ENCODE measurements around the gene RELT.

The RELT gene

GRCh38 chr11:73388265-73389133, 12.3 kb downstream of the RELT start:
- Histone ChIP-seq H4K20me1 (ENCODE audit: insufficient read depth, low read length) (no peaks in the 10 kb centered on the region; the same call in 1 of the 2 replicates), H3K79me2 (ENCODE audit: low read length) (peaks cover 55% of the 10 kb centered on the region), H2AFZ (ENCODE audit: low read length) (no peak overlapping the region), H3K27me3 (replicated peaks; ENCODE audit: insufficient read depth, low read length) (no peaks in the 10 kb centered on the region), H3K27ac (ENCODE audit: low read length) (no peak overlapping the region), H3K9me2 (replicated peaks; ENCODE audit: insufficient read depth, low read length) (no peaks in the 10 kb centered on the region), H3K4me3 (ENCODE audit: low read length) (no peak overlapping the region), H3F3A (ENCODE audit: insufficient read depth, low read length) (no peaks in the 10 kb centered on the region), H3K9me3 (replicated peaks; ENCODE audit: insufficient read depth, low read length) (no peaks in the 10 kb centered on the region), H3K36me3 (replicated peaks; ENCODE audit: insufficient read depth, low read length) (no peaks in the 10 kb centered on the region), H3K4me1 (ENCODE audit: low read length) (no peaks in the 10 kb centered on the region; the same call in 1 of the 2 replicates), H3K9ac (ENCODE audit: low read length) (no peak overlapping the region), H3K4me2 (ENCODE audit: low read depth, low read length) (no peak overlapping the region)
- TF ChIP-seq EZH2 (optimal IDR thresholded peaks at IDR 0.05; ENCODE audit: low read depth, low read length) (no peak), CTCF (IDR thresholded peaks at IDR 0.05; ENCODE audit: low read length) (no peak), EZH2phosphoT487 (IDR thresholded peaks at IDR 0.05; ENCODE audit: low read length) (no peak)
- no peak for DNase-seq

- H4K20me1 ChIP-seq (ENCODE audit: insufficient read depth, low read length), result no peaks in the 10 kb centered on the region; the same call in 1 of the 2 replicates
- no peaks in the 10 kb centered on the region for H3K36me3 ChIP-seq (replicated peaks; ENCODE audit: insufficient read depth, low read length)
- H3F3A ChIP-seq (ENCODE audit: insufficient read depth, low read length), result no peaks in the 10 kb centered on the region
- H3K27ac ChIP-seq (ENCODE audit: low read length), result no peak overlapping the region
- H3K9me2 ChIP-seq (replicated peaks; ENCODE audit: insufficient read depth, low read length), result no peaks in the 10 kb centered on the region
- H3K9me3 ChIP-seq (replicated peaks; ENCODE audit: insufficient read depth, low read length), result no peaks in the 10 kb centered on the region
- H3K4me2 ChIP-seq (ENCODE audit: low read depth, low read length), result no peak overlapping the region
- no peak overlapping the region for H3K4me3 ChIP-seq (ENCODE audit: low read length)
- DNase-seq, result no peak
- TF ChIP-seq EZH2 (optimal IDR thresholded peaks at IDR 0.05; ENCODE audit: low read depth, low read length) (no peak), CTCF (IDR thresholded peaks at IDR 0.05; ENCODE audit: low read length) (no peak), EZH2phosphoT487 (IDR thresholded peaks at IDR 0.05; ENCODE audit: low read length) (no peak)
- no peak overlapping the region for H3K9ac ChIP-seq (ENCODE audit: low read length)
- H3K79me2 ChIP-seq (ENCODE audit: low read length), result peaks cover 48% of the 10 kb centered on the region
- H3K27me3 ChIP-seq (replicated peaks; ENCODE audit: insufficient read depth, low read length), result no peaks in the 10 kb centered on the region
- no peak overlapping the region for H2AFZ ChIP-seq (ENCODE audit: low read length)
- no peaks in the 10 kb centered on the region for H3K4me1 ChIP-seq (ENCODE audit: low read length)
Measured at GRCh38 chr11:73389134-73389525, 12.9 kb downstream of the RELT start.

- Histone ChIP-seq H3K27ac (ENCODE audit: low read length) (no peak overlapping the region), H3K79me2 (ENCODE audit: low read length) (peaks cover 40% of the 10 kb centered on the region), H3K4me1 (ENCODE audit: low read length) (no peaks in the 10 kb centered on the region), H3K9me3 (replicated peaks; ENCODE audit: insufficient read depth, low read length) (no peaks in the 10 kb centered on the region), H3F3A (ENCODE audit: insufficient read depth, low read length) (no peaks in the 10 kb centered on the region), H3K9me2 (replicated peaks; ENCODE audit: insufficient read depth, low read length) (no peaks in the 10 kb centered on the region), H3K36me3 (replicated peaks; ENCODE audit: insufficient read depth, low read length) (no peaks in the 10 kb centered on the region), H3K4me2 (ENCODE audit: low read depth, low read length) (no peak overlapping the region), H3K4me3 (ENCODE audit: low read length) (no peak overlapping the region), H3K27me3 (replicated peaks; ENCODE audit: insufficient read depth, low read length) (no peaks in the 10 kb centered on the region), H4K20me1 (ENCODE audit: insufficient read depth, low read length) (no peaks in the 10 kb centered on the region; the same call in 1 of the 2 replicates), H2AFZ (ENCODE audit: low read length) (no peak overlapping the region), H3K9ac (ENCODE audit: low read length) (no peak overlapping the region)
- DNase-seq, result no peak
- TF ChIP-seq EZH2phosphoT487 (IDR thresholded peaks at IDR 0.05; ENCODE audit: low read length) (no peak), EZH2 (optimal IDR thresholded peaks at IDR 0.05; ENCODE audit: low read depth, low read length) (no peak), CTCF (IDR thresholded peaks at IDR 0.05; ENCODE audit: low read length) (no peak)
Measured at GRCh38 chr11:73389916-73390315, 13.7 kb downstream of the RELT start.

Measured in MM.1S (cell line).